Transverse colon (tissue), 4 donors: ENCODE results near the gene SSR4.

Experiments
- CTCF ChIP-seq, 5 experiments: fragments of 200-600 bp in 3 of 5; fragments of 450-650 bp in 2 of 5; sonication (generic) in 3 of 5; IDR thresholded peaks; 1 replicate in 2 of 5; 2 replicates in 3 of 5; pipeline ENCODE4 v1.5.1; 2016 to 2017; ENCODE audit warnings: antibody characterized with exemption in 5 of 5, inconsistent platforms in 3 of 5, mild to moderate bottlenecking in 2 of 5, moderate library complexity in 1 of 5
- POLR2A ChIP-seq: fragments of 450-650 bp; IDR thresholded peaks from one replicate; pipeline ENCODE4 v1.6.1; 2016; ENCODE audit warnings: antibody characterized with exemption, mild to moderate bottlenecking, moderate library complexity
- POLR2AphosphoS5 ChIP-seq, 3 donors: sonication (generic); formaldehyde crosslinking; IDR thresholded peaks; one replicate each; pipeline ENCODE4 v1.6.1; 2016; ENCODE audit warnings: antibody characterized with exemption in 3 of 3

GRCh38 chrX:153818571-153819383 lies 24.3 kb downstream of the SSR4 start:
- TF ChIP-seq POLR2A (no peak), CTCF (IDR thresholded peaks at IDR 0.05) (no peak), POLR2AphosphoS5 (IDR thresholded peaks at IDR 0.05) (no peak)
